ENCODE results near the gene ZFYVE21. TPM values are rescaled to one million over a fixed set of nuclear protein-coding genes. Genes with fewer than 3 reads are reported as not detected.

Gene ZFYVE21
- total RNA-seq, 6 experiments from 2014 or later, result 20.9 to 35.2 (median 27.6) TPM

DNA sequence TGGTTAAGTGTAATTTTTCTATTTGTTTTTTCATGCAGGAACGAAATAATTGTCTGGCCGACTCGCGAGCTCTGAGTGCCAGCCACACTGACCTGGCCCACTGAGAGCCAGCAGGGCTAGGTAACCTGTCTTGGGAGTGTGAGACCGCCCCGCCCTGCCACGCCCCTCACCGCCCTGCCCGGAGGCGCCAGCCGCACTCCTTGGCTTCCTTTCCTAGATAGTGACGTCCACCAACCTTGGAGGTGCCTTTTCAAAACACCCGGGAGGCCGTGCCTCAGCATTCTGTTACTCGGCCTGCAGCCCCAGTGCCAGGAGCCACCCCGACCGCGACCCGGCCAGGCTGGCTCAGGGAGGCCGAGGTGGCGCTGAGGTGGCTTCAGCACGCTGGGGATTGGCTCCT is 22.1 kb upstream of the ZFYVE21 start:
- H3K9me3 ChIP-seq, result no peaks in the 10 kb centered on the region
- H3K4me3 ChIP-seq, result no peak overlapping the region
- no peak for DNase-seq
- intact Hi-C loops (cut with DNase I), result no loop called here
- WGBS (ENCODE audit: insufficient coverage, low coverage, low lambda C conversion rate, missing lambda C conversion rate), result 100% methylated on average over 6 of the region's 22 CpGs
- H3K27ac ChIP-seq, result no peak overlapping the region
- no peak for ATAC-seq
- no peaks in the 10 kb centered on the region for H3K27me3 ChIP-seq
- H3K36me3 ChIP-seq, result peaks cover 0 to 38% (median 13%) of the 10 kb centered on the region in 4 donors
- no peaks in the 10 kb centered on the region for H3K4me1 ChIP-seq
- TF ChIP-seq, protein P1, sequence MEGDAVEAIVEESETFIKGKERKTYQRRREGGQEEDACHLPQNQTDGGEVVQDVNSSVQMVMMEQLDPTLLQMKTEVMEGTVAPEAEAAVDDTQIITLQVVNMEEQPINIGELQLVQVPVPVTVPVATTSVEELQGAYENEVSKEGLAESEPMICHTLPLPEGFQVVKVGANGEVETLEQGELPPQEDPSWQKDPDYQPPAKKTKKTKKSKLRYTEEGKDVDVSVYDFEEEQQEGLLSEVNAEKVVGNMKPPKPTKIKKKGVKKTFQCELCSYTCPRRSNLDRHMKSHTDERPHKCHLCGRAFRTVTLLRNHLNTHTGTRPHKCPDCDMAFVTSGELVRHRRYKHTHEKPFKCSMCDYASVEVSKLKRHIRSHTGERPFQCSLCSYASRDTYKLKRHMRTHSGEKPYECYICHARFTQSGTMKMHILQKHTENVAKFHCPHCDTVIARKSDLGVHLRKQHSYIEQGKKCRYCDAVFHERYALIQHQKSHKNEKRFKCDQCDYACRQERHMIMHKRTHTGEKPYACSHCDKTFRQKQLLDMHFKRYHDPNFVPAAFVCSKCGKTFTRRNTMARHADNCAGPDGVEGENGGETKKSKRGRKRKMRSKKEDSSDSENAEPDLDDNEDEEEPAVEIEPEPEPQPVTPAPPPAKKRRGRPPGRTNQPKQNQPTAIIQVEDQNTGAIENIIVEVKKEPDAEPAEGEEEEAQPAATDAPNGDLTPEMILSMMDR (IDR thresholded peaks at IDR 0.05), result no peak
- TF ChIP-seq POLR2A (IDR thresholded peaks at IDR 0.05), result no peak

DNA sequence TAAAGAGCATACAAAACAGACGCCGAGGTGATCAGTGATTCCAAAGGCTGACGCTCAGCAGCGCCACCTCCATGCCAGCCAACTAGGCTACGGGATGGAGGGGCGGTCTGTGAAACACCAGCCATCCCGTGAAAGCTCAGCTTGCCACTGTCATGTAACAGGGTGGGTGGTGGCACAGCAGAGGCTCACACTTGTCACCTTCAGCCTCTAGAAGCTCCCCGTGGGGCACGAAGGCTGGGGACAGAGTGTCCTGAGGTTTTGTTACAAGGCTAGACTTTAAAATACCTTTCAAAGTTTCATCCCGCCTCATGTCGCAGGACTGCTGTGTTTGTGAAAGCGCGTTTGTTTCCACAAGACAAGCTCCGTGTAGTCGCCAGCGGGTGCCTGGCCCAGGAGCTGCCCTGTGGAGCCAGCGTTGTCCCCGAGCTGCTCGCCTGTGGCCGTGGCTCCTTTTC is 21.0 kb upstream of the ZFYVE21 start:
- TF ChIP-seq, protein P1 (IDR thresholded peaks at IDR 0.05), result no peak
- TF ChIP-seq POLR2A (IDR thresholded peaks at IDR 0.05), result no peak
- H3K27ac ChIP-seq, result no peak overlapping the region
- DNase-seq (no peak), ATAC-seq (no peak)
- intact Hi-C loops (cut with DNase I), result no loop called here
- H3K4me1 ChIP-seq, result peaks cover 0 to 9% (median under 1%) of the 10 kb centered on the region in 4 donors
- no peaks in the 10 kb centered on the region for H3K9me3 ChIP-seq
- 96% methylated on average over 9 of the region's 20 CpGs for WGBS (ENCODE audit: insufficient coverage, low coverage, low lambda C conversion rate, missing lambda C conversion rate)
- peaks cover 0 to 30% (median 13%) of the 10 kb centered on the region in 4 donors for H3K36me3 ChIP-seq
- no peaks in the 10 kb centered on the region for H3K27me3 ChIP-seq
- H3K4me3 ChIP-seq, result no peak overlapping the region

- DNase-seq, result no peak
- no peak for ATAC-seq
- no peaks in the 10 kb centered on the region for H3K9me3 ChIP-seq
- H3K36me3 ChIP-seq, result peaks cover 0 to 30% (median 13%) of the 10 kb centered on the region in 4 donors
- H3K4me1 ChIP-seq, result peaks cover 0 to 18% (median 4%) of the 10 kb centered on the region in 4 donors
- intact Hi-C loops (cut with DNase I), result no loop called here
- H3K4me3 ChIP-seq, result no peak overlapping the region
- H3K27ac ChIP-seq, result no peak overlapping the region
- 58% methylated on average over 4 of the region's 14 CpGs for WGBS (ENCODE audit: insufficient coverage, low coverage, low lambda C conversion rate, missing lambda C conversion rate)
- H3K27me3 ChIP-seq, result no peaks in the 10 kb centered on the region
- no peak for TF ChIP-seq POLR2A (IDR thresholded peaks at IDR 0.05)
- TF ChIP-seq, protein P1 (IDR thresholded peaks at IDR 0.05), result no peak
Observed at GRCh38 chr14:103695296-103696069, 20.1 kb upstream of the ZFYVE21 start.

- H3K4me1 ChIP-seq, result peaks cover 0 to 23% (median 7%) of the 10 kb centered on the region in 4 donors
- intact Hi-C loops (cut with DNase I), result no loop called here
- TF ChIP-seq, protein P1 (IDR thresholded peaks at IDR 0.05), result no peak
- no peak for TF ChIP-seq POLR2A (IDR thresholded peaks at IDR 0.05)
- no peaks in the 10 kb centered on the region for H3K9me3 ChIP-seq
- DNase-seq, result no peak
- WGBS (ENCODE audit: insufficient coverage, low coverage, low lambda C conversion rate, missing lambda C conversion rate), result 46% methylated on average over 5 of the region's 13 CpGs
- ATAC-seq, result no peak
- no peaks in the 10 kb centered on the region for H3K27me3 ChIP-seq
- peaks cover 0 to 30% (median 13%) of the 10 kb centered on the region in 4 donors for H3K36me3 ChIP-seq
- H3K27ac ChIP-seq, result no peak overlapping the region
- no peak overlapping the region for H3K4me3 ChIP-seq
Observed at GRCh38 chr14:103696070-103696402, 19.6 kb upstream of the ZFYVE21 start.
